Adrenal gland (tissue), 5 donors: Measurements from ENCODE around the gene KIRREL3.

Experiments
- CTCF ChIP-seq, 6 experiments: fragments of 450-650 bp in 4 of 6; fragments of 200-600 bp in 2 of 6; sonication (generic) in 1 of 6; IDR thresholded peaks; 1 replicate in 5 of 6; 2 replicates in 1 of 6; pipeline versions ENCODE4 v1.5.1 to v1.8.0; 2016 to 2021; ENCODE audit warnings: antibody characterized with exemption in 6 of 6, mild to moderate bottlenecking in 2 of 6, moderate library complexity in 1 of 6
- POLR2A ChIP-seq, 2 donors: fragments of 450-650 bp; IDR thresholded peaks; one replicate each; pipeline ENCODE4 v1.6.1; 2017; ENCODE audit warnings: antibody characterized with exemption in 2 of 2, mild to moderate bottlenecking in 2 of 2, moderate library complexity in 1 of 2
- donor health status: DM: no; HTN: no; CAD: no.

DNA sequence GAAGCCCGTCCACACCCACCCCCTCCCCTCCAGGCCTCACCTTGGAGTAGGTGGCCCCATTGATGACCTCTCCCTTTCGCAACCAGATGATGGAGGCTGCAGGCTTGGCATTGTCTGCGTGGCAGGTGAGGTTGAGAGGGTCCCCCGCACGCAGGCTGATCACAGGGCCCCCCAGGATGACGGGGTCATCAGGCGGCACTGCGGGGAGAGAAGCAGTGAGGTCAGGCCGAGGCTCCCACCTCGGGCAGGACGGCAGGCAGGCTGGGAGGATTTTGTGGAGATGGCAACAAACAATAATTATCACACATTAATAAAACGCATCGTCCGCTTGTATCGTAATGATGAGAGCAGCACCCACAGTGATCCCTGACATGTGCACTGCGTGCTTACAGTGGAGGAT is 527.3 kb downstream of the KIRREL3 start:
- TF ChIP-seq POLR2A (IDR thresholded peaks at IDR 0.05) (no peak), CTCF (IDR thresholded peaks at IDR 0.05) (no peak)
